HEK293 (cell line): ENCODE measurements around the gene PARP3.

Experiments used
- CTCF ChIA-PET: fragments of 350-600 bp; formaldehyde crosslinking; extraction: SDS; loops from one replicate; lab custom pipeline; 2021; ENCODE audit warnings: antibody characterized with exemption; lab: Yijun Ruan, JAX
- POLR2A ChIA-PET: fragments of 300-600 bp; formaldehyde crosslinking; extraction: SDS; loops from one replicate; lab custom pipeline; 2020; ENCODE audit warnings: antibody characterized with exemption, inconsistent platforms; lab: Yijun Ruan, JAX
- H3K27ac ChIP-seq: fragments of 200-500 bp; sonication (Bioruptor generic); 2 replicates; pipeline ENCODE4 v1.5.1; 2014; ENCODE audit warnings: low read depth, low read length, control low read depth, inconsistent platforms; ENCODE audit errors: extremely low read depth
- H3K36me3 ChIP-seq, 2 experiments: fragments of 200-500 bp in 1 of 2; sonication (Bioruptor generic) in 1 of 2; 1 replicate in 1 of 2; 2 replicates in 1 of 2; pipeline ENCODE4 v1.5.1; 2014 to 2017; ENCODE audit warnings: inconsistent platforms in 2 of 2, low read length in 2 of 2; ENCODE audit not compliant: control insufficient read depth in 2 of 2, insufficient read depth in 1 of 2
- H3K4me1 ChIP-seq: fragments of 200-500 bp; sonication (Bioruptor generic); 2 replicates; pipeline ENCODE4 v1.5.1; 2014; ENCODE audit warnings: mild to moderate bottlenecking, low read length, inconsistent platforms; ENCODE audit not compliant: control insufficient read depth, insufficient read depth
- H3K4me3 ChIP-seq: 2 replicates; pipeline ENCODE4 v1.5.1; 2011; ENCODE audit warnings: low read depth, mild to moderate bottlenecking, control low read depth, low read length, moderate library complexity
- H3K9me3 ChIP-seq: fragments of 200-500 bp; sonication (Bioruptor generic); 2 replicates; pipeline ENCODE4 v1.5.1; 2014; ENCODE audit warnings: low read depth, low read length, inconsistent platforms; ENCODE audit not compliant: control insufficient read depth, insufficient read depth
- BCL11B ChIP-seq: fragments of 450-650 bp; formaldehyde crosslinking; IDR thresholded peaks from 2 replicates; pipeline ENCODE4 v1.5.1; 2016; ENCODE audit warnings: low read depth, missing biosample characterization, missing genetic modification characterization
- ELK4 ChIP-seq: IDR thresholded peaks from 2 replicates; pipeline ENCODE4 v1.6.1; 2011; ENCODE audit warnings: mild to moderate bottlenecking, low read depth, low read length, borderline replicate concordance
- GLI4 ChIP-seq: fragments of 450-650 bp; formaldehyde crosslinking; IDR thresholded peaks from 2 replicates; pipeline ENCODE4 v1.5.1; 2016; ENCODE audit warnings: missing biosample characterization, missing genetic modification characterization
- INSM2 ChIP-seq: fragments of 450-650 bp; formaldehyde crosslinking; IDR thresholded peaks from 2 replicates; pipeline ENCODE4 v1.5.1; 2016; ENCODE audit warnings: missing biosample characterization, missing genetic modification characterization
- PBX3 ChIP-seq: sonication (generic); formaldehyde crosslinking; IDR thresholded peaks from 2 replicates; pipeline ENCODE4 v1.8.1; 2022; ENCODE audit warnings: mild to moderate bottlenecking, moderate library complexity, missing genetic modification reagents
- SP3 ChIP-seq: fragments of 450-650 bp; formaldehyde crosslinking; IDR thresholded peaks from 2 replicates; pipeline ENCODE4 v1.5.1; 2016; ENCODE audit warnings: missing biosample characterization, missing genetic modification characterization
- TCF7L2 ChIP-seq: IDR thresholded peaks from 2 replicates; pipeline ENCODE4 v1.6.1; 2011; ENCODE audit warnings: low read depth, mild to moderate bottlenecking, inconsistent platforms, low read length, moderate library complexity, borderline replicate concordance
- ZBTB11 ChIP-seq: fragments of 450-650 bp; formaldehyde crosslinking; conservative IDR thresholded peaks from 2 replicates; pipeline ENCODE4 v1.5.1; 2016; ENCODE audit warnings: low read depth, missing biosample characterization, missing genetic modification characterization
- ZBTB20 ChIP-seq: fragments of 450-650 bp; formaldehyde crosslinking; IDR thresholded peaks from 2 replicates; pipeline ENCODE4 v1.5.1; 2016; ENCODE audit warnings: missing biosample characterization, missing genetic modification characterization
- ZBTB7A ChIP-seq: fragments of 450-650 bp; formaldehyde crosslinking; IDR thresholded peaks from 2 replicates; pipeline ENCODE4 v1.5.1; 2016; ENCODE audit warnings: low read depth, missing biosample characterization, missing genetic modification characterization
- ZFP41 ChIP-seq: fragments of 450-650 bp; formaldehyde crosslinking; IDR thresholded peaks from 2 replicates; pipeline ENCODE4 v1.5.1; 2016; ENCODE audit warnings: missing biosample characterization, missing genetic modification characterization, borderline replicate concordance
- ZNF132 ChIP-seq: fragments of 450-650 bp; formaldehyde crosslinking; IDR thresholded peaks from 2 replicates; pipeline ENCODE4 v1.5.1; 2017; ENCODE audit warnings: missing biosample characterization, missing genetic modification characterization, borderline replicate concordance
- ZNF184 ChIP-seq: fragments of 450-650 bp; IDR thresholded peaks from 2 replicates; pipeline ENCODE4 v1.5.1; 2018; ENCODE audit warnings: missing biosample characterization, mild to moderate bottlenecking, missing genetic modification characterization
- ZNF2 ChIP-seq: fragments of 450-650 bp; formaldehyde crosslinking; IDR thresholded peaks from 2 replicates; pipeline ENCODE4 v1.5.1; 2016; ENCODE audit warnings: missing biosample characterization, missing genetic modification characterization
- ZNF37A ChIP-seq: fragments of 450-650 bp; IDR thresholded peaks from 2 replicates; pipeline ENCODE4 v1.5.1; 2018; ENCODE audit warnings: missing biosample characterization, missing genetic modification characterization
- ZNF518A ChIP-seq: fragments of 450-650 bp; formaldehyde crosslinking; conservative IDR thresholded peaks from 2 replicates; pipeline ENCODE4 v1.5.1; 2016; ENCODE audit warnings: low read depth, missing biosample characterization, missing genetic modification characterization
- ZNF701 ChIP-seq: fragments of 450-650 bp; formaldehyde crosslinking; IDR thresholded peaks from 2 replicates; pipeline ENCODE4 v1.5.1; 2016; ENCODE audit warnings: missing biosample characterization, missing genetic modification characterization
- ZSCAN30 ChIP-seq: fragments of 450-650 bp; IDR thresholded peaks from 2 replicates; pipeline ENCODE4 v1.5.1; 2018; ENCODE audit warnings: missing biosample characterization, mild to moderate bottlenecking, missing genetic modification characterization, moderate library complexity

Gene PARP3

GRCh38 chr3:51945031-51945840 is 3.1 kb downstream of the PARP3 start:
- TF ChIP-seq ZNF37A (tag by site-specific recombination): no peak
- no peak for TF ChIP-seq ZBTB20 (tag by site-specific recombination)
- no peak for TF ChIP-seq ZNF2 (tag by site-specific recombination)
- no peak for TF ChIP-seq ZNF701 (tag by site-specific recombination)
- no peak for TF ChIP-seq BCL11B
- no peak for TF ChIP-seq ZNF184
- no peak for TF ChIP-seq GLI4 (tag by site-specific recombination)
- no peak overlapping the region for H3K27ac ChIP-seq
- no peak overlapping the region for H3K4me3 ChIP-seq
- peaks cover 4% of the 10 kb centered on the region for H3K4me1 ChIP-seq
- H3K36me3 ChIP-seq: peaks cover 0 to 15% of the 10 kb centered on the region in 2 experiments; a peak in 1 of 3 replicates
- H3K9me3 ChIP-seq: no peaks in the 10 kb centered on the region
- ChIA-PET POLR2A (interaction anchor here (1.1 kb wide), 1 partner anchor 46 kb away, joined by 3 read pairs; no protein-coding TSS in a partner anchor), CTCF (no interaction called here)

GRCh38 chr3:51945926-51946705 is 4.0 kb downstream of the PARP3 start:
- no peak overlapping the region for H3K4me3 ChIP-seq
- POLR2A ChIA-PET: no interaction called here
- H3K9me3 ChIP-seq: no peaks in the 10 kb centered on the region
- CTCF ChIA-PET: interaction anchor here (1.0 kb wide), 1 partner anchor 146 kb away, joined by 3 read pairs; no protein-coding TSS in a partner anchor
- peaks cover 4% of the 10 kb centered on the region for H3K4me1 ChIP-seq
- H3K27ac ChIP-seq: no peak overlapping the region
- H3K36me3 ChIP-seq: peaks cover 0 to 15% of the 10 kb centered on the region in 2 experiments; a peak in 1 of 3 replicates
- TF ChIP-seq TCF7L2 (no peak), SP3 (tag by site-specific recombination) (no peak), ELK4 (no peak), ZBTB11 (tag by site-specific recombination) (no peak), INSM2 (tag by site-specific recombination) (no peak), ZFP41 (tag by site-specific recombination) (no peak), ZBTB7A (tag by site-specific recombination) (no peak), PBX3 (no peak), ZNF518A (tag by site-specific recombination) (no peak), ZSCAN30 (tag by site-specific recombination) (no peak), ZNF132 (no peak)
